ENCODE data around the gene R3HDM2.
"Not testable (repeated sequence)": the region's sequence is repeated elsewhere in the genome, so short reads cannot be mapped to it uniquely, and the experiment has no call there.

Gene R3HDM2

DNA sequence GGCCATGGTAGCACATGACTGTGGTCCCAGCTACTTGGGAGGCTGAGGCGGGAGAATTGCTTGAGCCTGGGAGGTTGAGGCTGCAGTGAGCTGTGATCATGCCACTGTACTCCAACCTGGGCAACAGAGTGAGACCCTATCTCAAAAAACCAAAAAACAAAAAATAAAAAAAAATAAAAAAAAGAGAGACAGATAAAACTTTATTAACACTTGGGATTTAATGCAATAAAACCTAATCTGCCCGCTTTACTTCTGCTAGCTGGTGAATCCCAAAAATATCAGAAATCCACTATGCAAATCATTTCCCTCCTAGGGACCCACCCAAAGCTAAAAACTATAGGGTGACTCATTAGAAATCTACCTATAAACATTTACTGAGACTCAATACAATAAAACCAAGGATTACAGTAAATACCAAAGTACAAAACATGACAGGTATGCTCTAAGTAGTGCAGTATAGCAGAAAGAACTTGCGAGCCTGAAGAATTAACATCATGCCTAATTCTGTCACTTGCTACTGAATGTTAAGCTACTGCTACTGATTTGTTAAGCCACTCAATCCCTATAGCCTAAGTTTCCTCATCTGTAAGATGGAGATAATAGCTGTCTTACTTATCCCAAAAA lies 129.8 kb downstream of the R3HDM2 start:
- no peak for DNase-seq (ENCODE audit: low read depth)
- TF ChIP-seq, protein P1, sequence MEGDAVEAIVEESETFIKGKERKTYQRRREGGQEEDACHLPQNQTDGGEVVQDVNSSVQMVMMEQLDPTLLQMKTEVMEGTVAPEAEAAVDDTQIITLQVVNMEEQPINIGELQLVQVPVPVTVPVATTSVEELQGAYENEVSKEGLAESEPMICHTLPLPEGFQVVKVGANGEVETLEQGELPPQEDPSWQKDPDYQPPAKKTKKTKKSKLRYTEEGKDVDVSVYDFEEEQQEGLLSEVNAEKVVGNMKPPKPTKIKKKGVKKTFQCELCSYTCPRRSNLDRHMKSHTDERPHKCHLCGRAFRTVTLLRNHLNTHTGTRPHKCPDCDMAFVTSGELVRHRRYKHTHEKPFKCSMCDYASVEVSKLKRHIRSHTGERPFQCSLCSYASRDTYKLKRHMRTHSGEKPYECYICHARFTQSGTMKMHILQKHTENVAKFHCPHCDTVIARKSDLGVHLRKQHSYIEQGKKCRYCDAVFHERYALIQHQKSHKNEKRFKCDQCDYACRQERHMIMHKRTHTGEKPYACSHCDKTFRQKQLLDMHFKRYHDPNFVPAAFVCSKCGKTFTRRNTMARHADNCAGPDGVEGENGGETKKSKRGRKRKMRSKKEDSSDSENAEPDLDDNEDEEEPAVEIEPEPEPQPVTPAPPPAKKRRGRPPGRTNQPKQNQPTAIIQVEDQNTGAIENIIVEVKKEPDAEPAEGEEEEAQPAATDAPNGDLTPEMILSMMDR (conservative IDR thresholded peaks at IDR 0.05; ENCODE audit: low read depth, low read length) = no peak

DNA sequence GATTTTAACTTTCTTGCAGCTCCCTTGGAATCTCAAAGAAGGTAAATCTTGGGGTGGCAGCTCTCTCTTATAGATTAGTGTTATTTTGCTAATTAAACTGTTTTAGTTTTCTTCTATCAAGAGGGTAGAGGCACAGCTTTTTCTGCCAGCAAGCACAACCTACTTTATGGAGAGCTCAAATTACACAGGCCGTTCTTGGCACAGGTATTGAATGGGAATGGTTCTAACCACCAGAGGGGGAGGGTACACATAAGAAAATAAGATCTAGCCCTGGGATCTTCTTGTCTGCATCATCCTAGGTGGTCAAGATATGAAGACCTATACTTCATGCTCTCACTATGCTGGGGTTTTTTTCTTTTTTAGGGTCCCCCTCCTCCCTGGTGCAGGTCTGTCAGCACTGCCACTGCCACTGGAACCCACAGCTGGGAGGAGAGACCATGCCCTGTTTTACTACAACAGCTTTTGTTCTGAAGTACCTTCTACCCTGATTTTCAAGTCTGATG lies 131.3 kb downstream of the R3HDM2 start:
- TF ChIP-seq, protein P1 (conservative IDR thresholded peaks at IDR 0.05; ENCODE audit: low read depth, low read length) = no peak
- DNase-seq (ENCODE audit: low read depth) = peak; percentile 56

More for the DNA sequence above, 129.8 kb downstream of the R3HDM2 start:
- H3K4me3 ChIP-seq (ENCODE audit: low read depth, low read length) = no peak overlapping the region

DNA sequence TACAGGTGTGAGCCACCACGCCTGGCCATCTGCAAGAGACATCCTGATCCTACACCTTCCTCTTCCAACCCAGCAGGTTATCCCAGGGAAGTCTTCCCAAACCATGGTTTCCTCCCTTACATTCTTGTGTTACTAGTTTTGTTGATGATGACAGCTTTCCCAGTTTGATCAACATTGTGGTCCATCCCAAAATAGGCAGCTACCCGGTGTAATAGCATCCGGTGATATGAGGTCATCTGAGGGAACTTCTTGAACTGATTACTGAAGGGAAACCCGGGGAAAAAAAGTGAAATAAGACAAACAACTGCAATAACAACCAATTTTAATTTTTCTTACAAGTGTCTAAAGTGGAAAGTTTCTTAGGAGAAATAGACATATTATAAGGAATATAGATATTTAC lies 134.6 kb downstream of the R3HDM2 start:
- H3K4me3 ChIP-seq (ENCODE audit: low read depth, low read length) = no peak overlapping the region
- no peak for DNase-seq (ENCODE audit: low read depth)
- TF ChIP-seq, protein P1 (conservative IDR thresholded peaks at IDR 0.05; ENCODE audit: low read depth, low read length) = no peak

More for the DNA sequence above, 131.3 kb downstream of the R3HDM2 start:
- no peak overlapping the region for H3K4me3 ChIP-seq (ENCODE audit: low read depth, low read length)

DNA sequence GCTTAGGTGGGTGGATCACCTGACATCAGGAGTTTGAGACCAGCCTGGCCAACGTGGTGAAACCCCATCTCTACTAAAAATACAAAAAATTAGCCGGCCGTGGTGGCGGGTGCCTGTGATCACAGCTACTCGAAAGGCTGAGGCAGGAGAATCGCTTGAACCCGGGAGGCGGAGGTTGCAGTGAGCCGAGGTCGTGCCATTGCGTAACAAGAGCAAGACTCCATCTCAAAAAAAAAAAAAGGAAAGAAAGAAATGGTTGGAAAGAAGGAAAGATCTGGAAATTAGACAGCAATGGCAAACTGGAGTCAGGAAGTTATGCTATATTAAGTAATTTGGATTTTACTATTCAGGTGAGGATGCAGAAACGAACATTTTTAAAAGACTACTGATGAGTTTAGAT lies 148.8 kb downstream of the R3HDM2 start:
- DNase-seq (ENCODE audit: low read depth); H3K4me3 ChIP-seq (ENCODE audit: low read depth, low read length): not testable (repeated sequence)

DNA sequence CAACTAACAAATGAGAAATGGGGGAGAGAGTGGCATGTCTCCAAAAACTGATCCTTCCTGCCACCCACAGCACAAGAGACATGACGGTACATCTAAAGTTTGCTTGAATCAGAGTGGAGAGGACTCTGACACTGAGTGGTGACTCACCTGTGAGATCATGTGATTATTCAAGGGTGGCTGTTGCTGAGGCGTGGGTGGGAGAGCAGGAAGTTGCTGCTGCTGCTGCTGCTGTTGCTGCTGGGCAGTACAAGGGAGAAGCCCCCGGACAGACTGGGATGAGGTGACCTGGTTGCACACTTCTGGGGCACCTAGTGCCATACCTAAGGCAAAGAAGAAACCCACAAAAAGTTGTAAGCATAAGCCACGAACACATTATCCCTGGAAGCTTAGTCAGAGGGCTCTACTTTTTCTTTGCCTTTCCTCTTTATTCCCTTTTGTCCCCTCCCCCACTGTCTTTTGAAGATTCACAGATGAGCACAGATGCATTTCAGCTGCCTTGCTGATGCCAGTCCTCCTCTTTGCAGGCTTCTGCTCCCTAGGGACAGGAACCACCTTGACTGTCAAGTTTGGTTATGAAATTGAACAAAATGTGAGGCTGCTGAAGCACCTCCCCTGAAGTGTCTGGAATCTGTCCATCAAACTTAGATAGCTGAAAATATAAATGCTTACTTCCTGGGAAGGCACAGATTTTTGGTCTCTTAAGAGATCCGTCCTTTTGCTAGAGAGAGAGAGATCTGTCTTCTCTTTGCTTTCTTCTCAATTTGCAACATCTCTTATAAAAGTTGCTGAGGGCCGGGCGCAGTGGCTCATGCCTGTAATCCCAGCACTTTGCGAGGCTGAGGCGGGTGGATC lies 150.4 kb downstream of the R3HDM2 start:
- TF ChIP-seq, protein P1 (conservative IDR thresholded peaks at IDR 0.05; ENCODE audit: low read depth, low read length) = no peak
- H3K4me3 ChIP-seq (ENCODE audit: low read depth, low read length) = peak overlapping the region; percentile 30
- DNase-seq (ENCODE audit: low read depth) = peak; percentile 93

DNA sequence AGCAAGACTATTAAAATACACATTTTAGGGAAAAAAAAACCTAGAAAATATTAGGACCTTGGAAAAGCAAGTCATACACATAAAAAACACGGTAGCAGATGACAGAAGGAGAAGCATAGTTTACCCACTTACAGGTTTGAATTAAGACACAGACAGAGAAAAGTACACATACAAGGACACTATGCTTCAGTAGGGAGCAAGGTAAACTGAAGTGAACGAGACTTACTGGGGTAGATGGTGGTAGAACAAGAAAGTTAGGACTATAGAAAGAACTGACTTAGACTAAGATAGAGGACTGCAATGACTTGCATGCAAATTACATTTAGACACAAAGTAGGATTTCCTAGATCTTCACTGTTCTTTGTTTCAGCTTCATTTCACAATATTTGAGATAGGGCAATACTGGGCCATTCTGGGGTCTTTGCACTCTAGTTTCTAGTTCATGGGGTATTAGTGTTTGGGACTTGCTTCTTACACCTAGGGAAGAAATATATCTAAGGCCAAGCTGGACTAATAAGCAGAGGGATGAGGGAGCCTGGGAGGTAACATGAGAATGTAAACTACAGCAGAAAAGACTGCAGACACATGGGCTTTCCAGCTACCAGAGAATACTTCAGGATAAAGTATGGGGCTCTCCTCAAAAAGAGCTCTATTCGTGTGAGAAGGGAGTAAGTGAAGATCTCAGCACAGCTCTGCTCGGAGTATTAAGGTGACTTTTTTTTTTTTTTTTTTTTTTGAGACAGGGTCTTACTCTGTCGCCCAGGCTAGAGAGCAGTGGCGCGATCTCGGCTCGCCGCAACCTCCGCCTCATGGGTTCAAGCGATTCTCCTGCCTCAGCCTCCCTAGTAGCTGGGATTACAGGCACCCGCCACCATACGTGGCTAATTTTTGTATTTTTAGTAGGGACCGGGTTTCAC lies 152.1 kb downstream of the R3HDM2 start:
- TF ChIP-seq, protein P1 (conservative IDR thresholded peaks at IDR 0.05; ENCODE audit: low read depth, low read length) = no peak
- DNase-seq (ENCODE audit: low read depth) = no peak
- no peak overlapping the region for H3K4me3 ChIP-seq (ENCODE audit: low read depth, low read length)

All from choroid plexus epithelial cell (primary cell).